Measurements from ENCODE around the gene TMEM47. TPM values are rescaled to one million over a fixed set of nuclear protein-coding genes. Genes with fewer than 3 reads are reported as not detected.

The TMEM47 gene
- total RNA-seq, 1 experiment from 2014 or later = not detected

DNA sequence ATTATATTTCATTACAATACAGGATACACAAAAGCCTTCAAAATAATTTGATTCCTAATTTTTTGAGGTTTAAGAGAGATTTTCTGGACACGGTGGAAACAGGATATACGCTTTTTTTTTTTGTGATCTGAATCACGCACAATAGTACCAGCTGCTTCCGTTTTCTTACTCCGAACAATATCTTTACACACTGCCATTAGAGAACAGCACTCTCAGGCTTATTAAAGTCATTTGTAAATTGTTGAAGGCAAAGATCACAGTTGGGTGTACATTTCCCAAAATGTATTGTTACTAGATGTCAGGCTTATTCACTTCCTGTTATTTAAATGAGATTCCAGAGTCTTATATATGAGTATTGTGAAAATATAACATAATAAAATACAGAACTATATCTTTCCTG is 71.5 kb downstream of the TMEM47 start:
- DNase-seq (ENCODE audit: low spot score) = no peak

DNA sequence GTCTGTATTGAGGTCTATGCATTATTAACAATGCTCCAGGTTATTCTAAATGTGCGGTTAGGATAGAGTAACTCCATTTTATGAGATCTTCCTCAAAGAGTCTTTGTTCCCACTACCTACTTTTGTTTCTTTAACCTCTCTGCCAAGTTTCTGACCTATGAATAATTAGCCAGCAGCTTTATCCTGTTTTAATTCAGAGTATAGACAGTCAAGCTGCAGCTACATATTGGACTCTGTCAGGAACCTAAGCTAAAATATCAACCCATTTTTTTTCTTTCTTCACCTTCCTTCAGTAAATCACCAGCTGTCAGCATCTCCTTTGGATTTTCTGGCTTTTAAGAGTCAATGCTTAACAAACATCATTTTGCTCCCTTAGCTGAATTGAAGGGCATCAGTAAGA is 72.3 kb downstream of the TMEM47 start:
- DNase-seq (ENCODE audit: low spot score) = no peak

DNA sequence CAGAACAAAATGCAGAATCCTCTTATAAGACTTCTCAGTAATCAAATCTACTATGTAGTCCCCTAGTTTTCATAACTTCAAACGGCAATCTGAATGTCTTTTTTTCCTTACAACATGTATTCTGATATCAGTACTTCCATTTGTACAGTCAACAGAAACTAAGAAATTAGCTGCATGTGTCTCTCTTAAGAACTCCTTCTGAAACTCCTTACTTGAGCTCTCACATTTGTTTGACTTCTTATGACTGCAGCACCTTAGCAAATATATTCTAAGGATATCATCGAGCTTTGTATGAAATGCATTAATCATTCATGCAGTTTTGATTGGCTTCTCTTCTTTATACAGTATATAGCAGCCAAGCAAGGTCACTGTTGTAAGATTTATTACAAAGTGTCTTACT is 77.0 kb downstream of the TMEM47 start:
- DNase-seq (ENCODE audit: low spot score) = no peak

DNA sequence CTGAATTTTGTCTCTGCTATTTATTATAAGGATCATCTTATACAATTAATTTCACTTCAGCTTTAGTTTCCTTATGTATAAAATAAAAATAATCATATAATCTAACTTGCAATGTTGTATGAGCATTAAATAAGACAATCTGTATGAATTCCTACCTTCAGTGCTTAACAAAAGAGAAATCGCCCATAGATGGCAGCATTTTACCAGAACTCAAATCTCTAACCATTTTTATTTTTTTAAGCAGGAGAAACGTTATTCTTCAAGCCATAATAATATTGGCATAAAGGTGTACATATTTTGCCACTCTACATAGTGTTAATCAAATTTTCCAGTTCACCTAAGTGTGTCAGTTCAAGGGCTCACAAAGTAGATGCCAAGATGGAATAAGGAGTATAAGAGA is 78.8 kb downstream of the TMEM47 start:
- peak; percentile 45 for DNase-seq (ENCODE audit: low spot score)
